GM12878 (cell line): ENCODE results near the gene EXOC4. TPM values are rescaled to one million over a fixed set of nuclear protein-coding genes. Genes with fewer than 3 reads are reported as not detected.

Experiments
- ATAC-seq: fragments of 200-7000 bp; cut with Tn5 transposase; 3 replicates; pipeline ENCODE4 v1.9.1; 2020; ENCODE audit warnings: mild to moderate bottlenecking, moderate library complexity
- BruUV-seq: library from RNA; stranded (reverse); fragments of 400-500 nt; replicated peaks from 2 replicates; lab custom pipeline; 2021; lab: Mats Ljungman, UMichigan
- CTCF ChIA-PET: fragments of 300-600 bp; sonication (Branson Sonifier 250); formaldehyde crosslinking; extraction: SDS; loops from one replicate; lab custom pipeline; 2021; ENCODE audit warnings: inconsistent platforms; lab: Yijun Ruan, JAX
- POLR2A ChIA-PET: fragments of 350-600 bp; formaldehyde crosslinking; extraction: SDS; loops from one replicate; lab custom pipeline; 2021; ENCODE audit warnings: inconsistent platforms; lab: Charles Lee
- RAD21 ChIA-PET: fragments of 300-600 bp; sonication (Branson Sonifier 250); formaldehyde crosslinking; loops from one replicate; lab custom pipeline; 2023; ENCODE audit warnings: antibody characterized with exemption; ENCODE audit not compliant: unreplicated experiment; lab: Charles Lee
- SMC1A ChIA-PET: fragments of 300-600 bp; sonication (Branson Sonifier 250); formaldehyde crosslinking; loops from one replicate; lab custom pipeline; 2023; ENCODE audit not compliant: unreplicated experiment, uncharacterized antibody; lab: Charles Lee
- DNase-seq: peaks from one replicate; pipeline ENCODE4 v3.0.0-alpha.2; 2011; ENCODE audit warnings: low read depth, low spot score
- FAIRE-seq: peaks from 3 replicates; lab custom pipeline; 2011; peaks lifted over from hg19 to GRCh38; lab: Jason Lieb, UNC
- H2AFZ ChIP-seq: 2 replicates; pipeline ENCODE4 v1.6.0; 2011; ENCODE audit warnings: low read depth, low read length, control low read depth; ENCODE audit not compliant: control insufficient read depth
- H3K27ac ChIP-seq: 2 replicates; pipeline ENCODE4 v1.5.1; 2011; ENCODE audit warnings: control low read depth; ENCODE audit not compliant: control insufficient read depth, insufficient read depth
- H3K27me3 ChIP-seq, 2 experiments: replicated peaks in 1 of 2; 2 replicates each; pipeline versions ENCODE4 v1.6.0 to v1.6.1; 2011; ENCODE audit warnings: low read length in 1 of 2; ENCODE audit not compliant: control insufficient read depth in 2 of 2, insufficient read depth in 2 of 2
- H3K36me3 ChIP-seq, 2 experiments: 2 replicates each; pipeline ENCODE4 v1.5.1; 2011; ENCODE audit warnings: low read length in 1 of 2; ENCODE audit not compliant: control insufficient read depth in 2 of 2, insufficient read depth in 2 of 2
- H3K4me1 ChIP-seq: 2 replicates; pipeline ENCODE4 v1.6.1; 2011; ENCODE audit warnings: mild to moderate bottlenecking, low read length, moderate library complexity, mixed read lengths; ENCODE audit not compliant: control insufficient read depth, insufficient read depth
- H3K4me2 ChIP-seq: 2 replicates; pipeline ENCODE4 v1.6.0; 2011; ENCODE audit warnings: control low read depth; ENCODE audit not compliant: control insufficient read depth, insufficient read depth
- H3K4me3 ChIP-seq: fragments of 200-600 bp; sonication (generic); 2 replicates; pipeline ENCODE4 v1.5.1; 2016
- H3K79me2 ChIP-seq: 2 replicates; pipeline ENCODE4 v1.6.0; 2011; ENCODE audit warnings: low read length; ENCODE audit not compliant: control insufficient read depth, insufficient read depth
- H3K9ac ChIP-seq: 2 replicates; pipeline ENCODE4 v1.8.0; 2011; ENCODE audit warnings: low read length, control low read depth, mixed read lengths; ENCODE audit not compliant: control insufficient read depth, insufficient read depth
- H3K9me3 ChIP-seq: replicated peaks from 3 replicates; pipeline ENCODE4 v1.5.1; 2011; ENCODE audit warnings: mild to moderate bottlenecking, low read length; ENCODE audit not compliant: control insufficient read depth, insufficient read depth
- H4K20me1 ChIP-seq: 2 replicates; pipeline ENCODE4 v1.6.0; 2011; ENCODE audit not compliant: control insufficient read depth, insufficient read depth
- BCL3 ChIP-seq: IDR thresholded peaks from 2 replicates; pipeline ENCODE4 v1.6.1; 2011; ENCODE audit warnings: borderline replicate concordance, low read depth, mild to moderate bottlenecking, moderate library complexity, low read length; ENCODE audit not compliant: insufficient read depth, poor library complexity, severe bottlenecking
- IKZF2 ChIP-seq, 2 experiments: fragments of 450-650 bp; IDR thresholded peaks; 2 replicates each; pipeline ENCODE4 v1.6.1; 2017; ENCODE audit warnings: mild to moderate bottlenecking in 2 of 2, moderate library complexity in 2 of 2
- JUND ChIP-seq: IDR thresholded peaks from 2 replicates; pipeline ENCODE4 v1.6.1; 2012; ENCODE audit warnings: low read depth, mild to moderate bottlenecking, low read length, improper control_type of control experiment, moderate library complexity
- NFYA ChIP-seq: IDR thresholded peaks from 2 replicates; pipeline ENCODE4 v1.6.1; 2011; ENCODE audit warnings: low read depth, mild to moderate bottlenecking, low read length, improper control_type of control experiment, borderline replicate concordance
- SKIL ChIP-seq: fragments of 450-650 bp; IDR thresholded peaks from 2 replicates; pipeline ENCODE4 v1.6.1; 2017; ENCODE audit warnings: mild to moderate bottlenecking, low read depth, inconsistent platforms; ENCODE audit not compliant: poor library complexity, severe bottlenecking
- YBX1 ChIP-seq: fragments of 450-650 bp; IDR thresholded peaks from 2 replicates; pipeline ENCODE4 v1.6.1; 2016; ENCODE audit warnings: antibody characterized with exemption
- ZNF207 ChIP-seq: fragments of 450-650 bp; IDR thresholded peaks from 2 replicates; pipeline ENCODE4 v1.6.1; 2014; ENCODE audit warnings: antibody characterized with exemption, mild to moderate bottlenecking, borderline replicate concordance
- ZNF592 ChIP-seq: fragments of 450-650 bp; IDR thresholded peaks from 2 replicates; pipeline ENCODE4 v1.6.1; 2017; ENCODE audit warnings: mild to moderate bottlenecking, moderate library complexity
- WGBS: methylation state at CpG from one replicate; pipeline ENCODE4 v1.1.6; 2016; ENCODE audit warnings: low lambda C conversion rate; ENCODE audit not compliant: insufficient replicate concordance, insufficient coverage; ENCODE audit errors: missing lambda C conversion rate; 5-methylcytosine and 5-hydroxymethylcytosine counted together
- in situ Hi-C: fragments of 300-500 bp; cut with MboI; formaldehyde crosslinking; loops from 9 replicates; pipeline ENCODE4 v1.14.3; 2018; ENCODE audit warnings: mixed read lengths
- intact Hi-C: fragments of 100-400 bp; cut with micrococcal nuclease; formaldehyde crosslinking; loops from one replicate; pipeline ENCODE4 v1.14.2; 2022; ENCODE audit not compliant: unreplicated experiment
- polyA plus RNA-seq, 11 experiments: library from polyadenylated mRNA; depleted of rRNA in 4 of 11; unstranded in 6 of 11; stranded (reverse) in 5 of 11; fragments of >200 nt; fragmentation: Nextera tagmentation in 4 of 11; fragmentation: Illumina TruSeq in 1 of 11; extraction: Ambion mirVana in 4 of 11; extraction: Trizol in 1 of 11; gene quantifications; 1 replicate in 1 of 11; 2 replicates in 10 of 11; pipeline versions ENCODE4 v1.2.1 to v1.2.3, GENCODE V29; 2011 to 2016; ENCODE audit warnings: inconsistent platforms in 2 of 11, missing spikeins in 2 of 11, low read depth in 1 of 11
- total RNA-seq, 4 experiments: library from RNA; depleted of rRNA in 3 of 4; stranded (reverse); fragments of >200 nt in 3 of 4; fragmentation: Illumina TruSeq in 1 of 4; extraction: Trizol in 1 of 4; gene quantifications; 2 replicates each; pipeline versions ENCODE4 v1.2.1 to v1.2.3, GENCODE V29; 2013 to 2021

Gene EXOC4
- total and polyA plus RNA-seq, 10 of the 15 experiments (the other 5 are each of a cell fraction or from before 2014, with no cell fraction given), result 13.2 to 44.5 (median 29.6) TPM

GRCh38 chr7:133705596-133705995 is 452.7 kb downstream of the EXOC4 start:
- no peaks in the 10 kb centered on the region for H3K4me1 ChIP-seq
- ChIA-PET CTCF (no interaction called here), RAD21 (no interaction called here), POLR2A (no interaction called here), SMC1A (no interaction called here)
- intact Hi-C loops (no loop called here), in situ Hi-C loops (no loop called here)
- peak; percentile 17 for TF ChIP-seq BCL3
- TF ChIP-seq JUND, result no peak
- no peak overlapping the region for H3K9ac ChIP-seq
- H2AFZ ChIP-seq, result no peak overlapping the region
- H3K79me2 ChIP-seq, result no peaks in the 10 kb centered on the region
- no TSS peak for BruUV-seq
- no peak overlapping the region for H3K4me3 ChIP-seq
- no peaks in the 10 kb centered on the region for H4K20me1 ChIP-seq
- FAIRE-seq, result no peak
- ATAC-seq, result no peak
- DNase-seq, result no peak
- no peaks in the 10 kb centered on the region for H3K36me3 ChIP-seq
- no peak overlapping the region for H3K27ac ChIP-seq
- H3K27me3 ChIP-seq, result no peaks in the 10 kb centered on the region
- no peak overlapping the region for H3K4me2 ChIP-seq
- WGBS, result 87% methylated on average over 8 of the region's 8 CpGs
- H3K9me3 ChIP-seq, result no peaks in the 10 kb centered on the region

GRCh38 chr7:133706016-133706415 is 453.1 kb downstream of the EXOC4 start:
- Histone ChIP-seq H3K27me3 (no peaks in the 10 kb centered on the region), H2AFZ (no peak overlapping the region), H3K9ac (no peak overlapping the region), H4K20me1 (no peaks in the 10 kb centered on the region), H3K4me1 (no peaks in the 10 kb centered on the region), H3K4me3 (no peak overlapping the region), H3K4me2 (no peak overlapping the region), H3K79me2 (no peaks in the 10 kb centered on the region), H3K9me3 (no peaks in the 10 kb centered on the region), H3K36me3 (no peaks in the 10 kb centered on the region), H3K27ac (no peak overlapping the region)
- ATAC-seq (no peak), DNase-seq (no peak), FAIRE-seq (no peak)
- ChIA-PET RAD21 (no interaction called here), CTCF (no interaction called here), SMC1A (no interaction called here), POLR2A (no interaction called here)
- WGBS, result 100% methylated on average over 1 of the region's 1 CpG
- no TSS peak for BruUV-seq
- intact Hi-C loops, result no loop called here
- in situ Hi-C loops, result no loop called here
- TF ChIP-seq IKZF2 (IDR thresholded peaks at IDR 0.05), result no peak
- TF ChIP-seq NFYA, result no peak
- TF ChIP-seq YBX1, result no peak
- TF ChIP-seq ZNF207, result no peak
- TF ChIP-seq SKIL, result no peak
- no peak for TF ChIP-seq ZNF592
